ENCODE results near the gene OTUD3.
"Not testable (repeated sequence)": the region's sequence is repeated elsewhere in the genome, so short reads cannot be mapped to it uniquely, and the experiment has no call there.

OTUD3 gene

DNA sequence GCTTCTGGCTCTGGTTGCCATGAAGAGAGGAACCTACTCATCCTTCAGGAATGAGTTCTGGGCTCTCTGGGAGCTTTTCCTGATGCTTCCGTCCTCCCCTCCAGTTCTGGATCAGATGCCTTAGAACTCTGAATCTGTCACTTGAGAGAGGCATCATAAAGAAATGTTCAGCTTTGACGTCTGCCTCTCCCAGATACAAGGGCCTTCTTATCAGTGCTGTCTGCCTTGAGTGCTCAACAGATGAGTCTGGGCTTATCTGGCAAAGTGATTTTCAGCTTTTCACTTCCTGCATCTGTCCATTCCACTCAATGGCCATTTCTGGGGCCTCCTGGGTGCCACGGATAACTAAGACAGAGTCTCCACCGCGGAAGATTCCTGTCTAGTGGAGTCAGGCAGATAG, 12.3 kb upstream of the OTUD3 start:
- no peak for DNase-seq

DNA sequence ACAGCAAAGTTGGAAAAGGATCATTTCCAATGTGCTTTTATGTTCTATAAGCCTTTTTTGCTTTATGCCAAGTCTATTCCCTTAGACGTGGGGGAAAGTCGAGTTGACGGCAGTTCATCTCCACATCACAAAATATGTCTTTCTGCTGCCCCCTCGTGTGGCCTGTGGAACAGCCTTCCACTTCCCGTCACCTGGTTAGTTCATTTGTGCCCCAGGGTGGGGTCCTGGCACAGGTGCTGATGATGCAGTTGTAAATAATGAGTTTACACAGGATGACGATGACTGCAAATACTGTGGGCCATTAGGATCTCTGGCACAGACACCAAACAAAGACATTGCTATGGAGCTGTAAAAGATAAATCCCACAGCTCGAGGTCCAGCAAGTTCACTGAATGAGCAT, 10.0 kb upstream of the OTUD3 start:
- peak; percentile 76 for DNase-seq

DNA sequence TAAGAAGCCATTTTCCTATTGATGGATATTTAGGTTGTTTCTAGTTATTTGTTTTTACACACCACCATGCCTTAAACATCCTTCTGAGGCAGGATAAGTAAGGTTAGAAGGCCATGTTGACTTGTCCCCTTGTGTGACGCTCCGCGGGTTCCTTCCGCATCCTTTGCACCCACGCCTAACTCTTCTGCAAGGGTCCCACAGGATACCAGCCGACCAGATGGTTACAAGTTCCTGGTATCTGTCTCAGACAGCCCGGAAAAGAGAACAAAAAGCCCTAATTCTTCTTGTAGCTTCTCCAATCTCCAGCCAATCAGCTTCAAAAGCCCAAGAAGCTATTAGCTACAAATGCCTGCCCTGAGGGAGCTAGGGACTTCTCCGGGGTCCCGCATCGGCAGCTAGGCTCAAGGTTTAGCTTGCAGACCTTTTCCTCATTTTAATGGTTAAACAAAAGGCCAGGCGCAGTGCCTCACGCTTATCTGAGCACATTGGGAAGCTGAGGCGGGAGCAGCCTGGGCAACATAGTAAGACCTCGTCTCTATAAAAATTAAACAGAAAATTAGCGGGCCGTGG, 4.9 kb upstream of the OTUD3 start:
- no peak for DNase-seq

DNA sequence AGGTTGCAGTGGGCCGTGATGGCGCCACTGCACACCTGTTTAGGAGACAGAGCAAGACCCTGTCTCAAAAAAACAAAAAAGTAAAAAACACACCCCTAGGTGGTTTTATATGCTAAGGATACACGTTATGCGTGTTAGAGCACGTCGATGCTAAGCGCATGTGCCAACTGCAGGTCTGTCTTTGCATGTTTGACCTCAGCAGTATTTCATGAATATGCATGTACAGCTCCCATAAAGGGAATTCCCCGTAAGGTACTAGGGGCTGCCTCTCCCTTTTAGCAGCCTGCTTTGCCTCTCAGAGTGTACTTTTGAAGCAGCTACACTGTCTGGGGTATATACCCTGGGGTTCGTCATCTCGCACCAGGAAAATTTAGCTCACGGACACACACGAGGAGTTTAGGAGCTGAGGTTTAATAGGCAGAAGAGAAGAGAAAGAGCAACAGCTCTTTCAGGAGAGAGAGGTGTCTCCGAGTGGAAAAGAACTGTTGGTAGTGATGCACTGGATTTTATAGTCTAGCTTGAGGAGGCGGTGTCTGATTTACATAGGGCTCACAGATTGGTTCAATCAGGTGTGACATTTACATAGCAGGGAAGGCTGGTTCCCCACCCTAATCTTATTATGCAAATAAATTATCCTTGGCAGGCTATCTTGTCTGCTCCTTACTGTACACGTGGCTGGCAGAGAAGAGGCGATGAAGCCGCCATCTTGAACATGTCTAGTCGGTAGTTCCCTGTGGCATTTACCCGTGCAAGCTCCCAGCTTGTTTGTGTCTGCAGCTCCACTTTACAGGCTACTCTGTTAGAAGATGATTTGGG, 4.2 kb upstream of the OTUD3 start:
- no peak for DNase-seq

DNA sequence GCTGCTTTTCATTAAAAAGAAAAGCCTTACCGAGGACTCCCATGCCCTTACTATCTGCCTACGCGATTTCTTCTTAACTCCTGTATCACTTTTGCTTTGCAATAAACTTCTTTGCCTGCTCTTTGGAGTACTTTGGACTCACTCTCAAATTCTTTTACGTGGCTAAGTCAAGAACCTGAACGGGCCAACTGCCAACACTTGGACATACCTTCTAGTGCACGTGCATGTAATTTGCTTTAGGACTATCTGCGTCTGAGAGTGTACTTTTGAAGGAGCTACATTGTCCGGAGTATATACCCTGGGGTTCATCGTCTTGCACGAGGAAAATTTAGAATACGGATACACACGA, 3.6 kb upstream of the OTUD3 start:
- no peak for DNase-seq

DNA sequence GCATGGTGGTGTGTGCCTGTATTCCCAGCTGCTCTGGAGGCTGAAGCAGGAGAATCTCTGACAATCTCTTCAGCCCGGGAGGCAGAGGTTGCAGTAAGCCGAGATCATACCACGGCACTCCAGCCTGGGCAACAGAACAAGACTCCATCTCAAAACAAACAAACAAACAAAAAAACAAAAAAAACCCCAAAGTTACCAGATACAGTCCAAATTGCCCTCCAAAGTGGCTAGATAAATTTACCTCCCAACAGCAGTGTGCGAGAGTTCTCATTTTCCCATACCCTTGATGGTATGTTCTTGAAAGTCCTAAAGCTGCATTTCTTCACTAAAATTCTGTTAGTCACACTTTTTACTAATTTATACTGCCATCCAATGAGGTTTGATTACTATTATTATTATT, 3.0 kb upstream of the OTUD3 start:
- DNase-seq: no peak

DNA sequence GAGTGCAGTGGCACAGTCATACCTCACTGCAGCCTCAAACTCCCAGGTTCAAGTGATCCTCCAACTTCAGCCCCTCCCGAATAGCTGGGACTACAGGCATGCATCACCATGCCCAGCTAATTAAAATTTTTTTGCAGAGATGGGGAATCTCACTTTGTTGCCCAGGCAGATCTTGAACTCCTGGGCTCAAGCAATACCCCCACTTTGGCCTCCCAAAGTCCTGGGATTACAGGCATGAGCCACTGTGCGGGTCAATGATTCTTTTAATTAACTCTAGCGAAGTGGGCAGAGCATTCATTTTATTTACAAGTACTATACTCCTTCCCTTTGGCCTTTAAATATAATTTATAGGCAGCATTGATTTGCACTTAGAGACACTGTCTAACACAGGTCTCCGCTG, 2.5 kb upstream of the OTUD3 start:
- no peak for DNase-seq

DNA sequence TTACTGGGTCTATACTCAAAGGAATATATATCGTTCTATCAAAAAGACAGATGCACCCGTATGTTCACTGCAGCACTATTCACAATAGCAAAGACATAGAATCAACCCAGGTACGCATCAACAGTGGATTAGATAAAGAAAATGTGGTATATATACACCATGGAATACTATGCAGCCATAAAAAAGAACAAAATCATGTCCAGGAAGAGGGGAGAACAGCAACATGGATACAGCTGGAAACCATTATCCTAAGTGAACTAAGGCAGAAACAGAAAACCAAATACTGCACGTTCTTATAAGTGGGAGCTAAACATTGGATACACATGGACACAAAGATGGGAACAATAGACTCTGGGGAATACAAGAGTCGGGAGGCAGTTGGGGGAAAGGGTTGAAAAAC, 1.4 kb upstream of the OTUD3 start:
- DNase-seq: not testable (repeated sequence)

DNA sequence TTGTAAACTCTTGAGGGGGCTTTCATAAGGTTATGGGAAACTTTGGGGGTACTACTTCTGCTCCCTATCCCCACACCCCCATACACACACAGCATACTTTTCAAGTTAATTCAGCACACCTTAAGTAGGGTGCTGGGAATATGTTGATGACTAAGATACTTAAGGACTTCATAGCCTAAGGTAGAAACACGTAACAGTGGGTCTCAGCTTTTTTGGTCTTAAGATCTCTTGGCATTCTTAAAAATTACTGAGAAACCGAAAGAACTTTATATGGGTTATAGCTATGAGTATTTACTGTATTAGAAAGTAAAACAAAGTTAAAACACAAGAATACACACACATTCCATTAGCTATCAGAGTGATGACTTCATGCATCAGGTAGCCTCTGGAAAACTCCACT, 2.1 kb downstream of the OTUD3 start:
- no peak for DNase-seq

DNA sequence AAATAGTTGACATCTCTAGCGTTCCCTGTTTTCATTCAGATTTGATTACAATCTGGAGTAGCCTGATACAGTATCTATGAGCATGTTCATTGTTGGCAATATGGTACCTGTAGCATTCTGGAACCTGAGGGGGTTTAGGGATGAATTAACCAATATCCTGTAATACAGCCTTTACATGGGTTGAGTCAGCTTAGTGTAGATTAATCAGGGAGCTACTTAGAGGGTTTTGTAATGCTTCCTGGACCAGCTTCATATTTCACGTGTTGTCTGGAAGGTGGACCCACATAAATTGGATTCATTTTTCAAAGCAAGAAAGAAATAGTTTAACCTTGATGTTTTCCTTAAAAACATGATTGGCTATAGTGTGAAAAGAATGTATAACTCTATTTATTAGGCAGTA, 3.6 kb downstream of the OTUD3 start:
- DNase-seq: no peak

DNA sequence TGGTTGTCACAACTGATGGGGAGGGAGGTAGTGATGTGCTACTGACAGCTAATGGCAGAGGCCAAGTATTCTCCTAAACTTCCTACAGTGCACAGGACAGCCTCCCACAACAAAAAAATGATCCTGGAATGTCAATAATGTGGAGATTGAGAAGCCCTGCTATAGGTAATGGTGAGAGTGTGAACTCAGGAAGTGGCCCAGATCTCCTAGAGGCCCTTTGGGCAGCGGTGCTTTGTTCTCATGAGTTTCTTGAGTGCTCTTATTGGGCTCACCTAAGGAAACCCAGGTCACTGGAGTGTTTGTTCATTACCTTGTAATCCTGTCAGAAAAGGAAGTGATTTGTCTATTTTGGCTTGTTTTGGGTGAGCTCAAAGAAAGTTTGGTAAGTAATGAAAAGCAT, 5.9 kb downstream of the OTUD3 start:
- no peak for DNase-seq

DNA sequence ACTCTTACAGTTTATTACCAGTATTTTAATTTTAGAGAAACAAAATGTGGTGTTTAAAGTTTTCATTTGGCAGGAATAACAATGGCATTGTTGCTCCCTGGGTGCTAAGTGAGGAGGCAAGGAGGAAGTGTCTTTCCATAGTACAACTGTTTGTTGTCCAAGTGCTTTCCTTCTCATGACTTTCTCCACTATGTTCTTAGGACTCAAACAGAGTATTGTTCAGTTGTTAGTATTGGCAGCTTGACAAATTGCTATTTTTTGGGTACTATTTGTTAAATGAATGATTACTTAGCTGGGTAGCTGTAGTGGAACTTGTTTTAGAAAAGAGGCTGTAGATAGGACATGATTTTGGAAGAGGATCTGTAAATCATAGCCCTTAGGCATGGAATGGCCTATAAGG, 7.5 kb downstream of the OTUD3 start:
- DNase-seq: no peak

DNA sequence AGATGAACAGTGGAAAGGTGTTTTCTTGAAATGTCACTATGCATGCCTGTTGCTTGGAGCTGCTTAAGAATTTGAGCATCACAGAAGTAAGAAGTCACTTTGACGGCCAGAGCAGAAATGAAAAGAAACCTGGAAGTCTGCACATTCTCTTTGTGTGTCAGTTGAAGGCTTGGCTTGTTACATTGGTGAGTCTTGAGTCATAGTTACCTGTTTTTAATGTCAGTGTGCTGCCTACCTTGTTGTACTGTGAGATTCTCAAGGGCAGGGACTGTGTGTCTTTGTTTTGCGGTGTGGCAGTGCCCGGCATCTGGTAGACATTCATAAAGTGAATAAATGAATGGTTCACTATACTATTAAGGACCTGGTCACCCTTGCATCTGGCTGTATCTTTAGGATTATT, 9.9 kb downstream of the OTUD3 start:
- DNase-seq: no peak

DNA sequence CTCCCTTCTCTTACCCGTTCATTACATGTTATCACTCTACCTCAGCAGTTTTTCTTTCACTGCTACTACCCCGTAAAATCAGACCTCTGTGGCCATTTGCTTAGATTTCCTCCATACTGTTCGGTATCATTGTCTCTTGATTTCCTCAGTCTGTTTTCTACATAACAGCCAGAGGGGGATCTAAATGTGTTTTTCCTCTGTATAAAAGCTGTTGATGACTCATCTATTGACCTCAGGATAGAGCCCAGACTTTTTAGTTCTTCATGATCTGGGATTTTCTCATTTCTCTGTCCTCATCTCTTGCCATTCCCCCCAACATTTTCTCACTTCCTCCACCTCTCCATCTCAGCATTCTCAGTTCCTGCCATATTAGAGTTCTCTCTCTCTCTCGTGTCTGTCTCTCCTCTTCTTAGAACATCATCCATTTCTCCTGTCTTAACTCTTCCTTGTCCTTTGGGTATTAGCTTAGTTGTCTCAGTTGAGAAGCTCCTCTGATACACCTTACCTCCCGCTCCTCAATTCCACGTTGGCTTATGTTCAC, 10.5 kb downstream of the OTUD3 start:
- DNase-seq: no peak

DNA sequence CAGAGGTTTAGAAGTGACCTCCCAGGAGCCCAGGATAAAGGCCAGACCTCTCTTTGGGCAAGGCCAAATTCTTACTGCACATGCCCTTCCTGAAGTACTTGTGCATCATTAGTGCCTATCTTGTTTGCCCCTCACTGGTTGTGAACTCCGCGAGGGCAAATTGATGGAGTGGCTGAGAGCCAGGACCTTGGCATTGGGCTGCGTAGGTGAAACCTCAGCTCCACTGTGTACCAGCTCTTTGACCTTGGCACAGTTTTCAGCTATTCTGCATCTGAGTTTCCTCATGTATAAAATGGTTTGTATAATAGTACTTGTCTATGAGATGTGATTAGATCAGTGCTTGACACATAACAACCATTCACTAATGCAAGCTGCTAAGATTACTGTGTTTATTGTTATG, 11.5 kb downstream of the OTUD3 start:
- DNase-seq: no peak

DNA sequence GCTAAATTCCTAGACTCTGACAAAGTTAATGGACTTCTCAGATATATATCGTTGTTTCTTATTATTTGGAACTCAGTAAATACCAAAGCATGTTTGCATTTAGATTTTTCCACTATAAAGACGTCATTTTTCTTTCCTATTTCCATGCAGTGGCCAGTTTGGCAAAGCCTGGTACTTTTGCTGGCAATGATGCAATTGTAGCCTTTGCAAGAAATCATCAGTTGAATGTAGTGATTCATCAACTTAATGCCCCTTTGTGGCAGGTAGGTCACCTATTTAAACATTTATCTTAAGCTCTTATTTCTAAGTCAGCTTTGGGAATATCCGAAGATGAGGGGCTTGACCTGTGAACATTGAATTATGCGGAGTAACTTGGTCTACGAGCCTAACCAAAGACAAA, 12.0 kb downstream of the OTUD3 start:
- DNase-seq: no peak

DNA sequence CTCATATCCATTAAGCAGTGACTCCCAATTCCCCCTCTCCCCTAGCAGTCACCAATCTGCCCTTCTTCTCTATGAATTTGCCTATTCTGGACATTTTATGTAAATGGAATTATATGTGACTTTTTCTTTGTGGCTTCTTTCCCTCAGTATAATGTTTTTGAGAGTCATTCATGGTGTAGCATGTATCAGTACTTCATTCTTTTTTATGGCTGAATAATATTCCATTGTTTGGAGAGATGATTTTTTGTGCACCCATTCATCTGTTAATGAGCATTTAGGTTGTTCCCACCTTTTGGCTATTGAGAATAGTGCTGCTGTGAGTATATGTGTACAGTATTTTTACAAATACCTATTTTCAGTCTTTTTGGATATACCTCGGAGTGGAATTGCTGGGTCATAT, 19.5 kb downstream of the OTUD3 start:
- DNase-seq: no peak

DNA sequence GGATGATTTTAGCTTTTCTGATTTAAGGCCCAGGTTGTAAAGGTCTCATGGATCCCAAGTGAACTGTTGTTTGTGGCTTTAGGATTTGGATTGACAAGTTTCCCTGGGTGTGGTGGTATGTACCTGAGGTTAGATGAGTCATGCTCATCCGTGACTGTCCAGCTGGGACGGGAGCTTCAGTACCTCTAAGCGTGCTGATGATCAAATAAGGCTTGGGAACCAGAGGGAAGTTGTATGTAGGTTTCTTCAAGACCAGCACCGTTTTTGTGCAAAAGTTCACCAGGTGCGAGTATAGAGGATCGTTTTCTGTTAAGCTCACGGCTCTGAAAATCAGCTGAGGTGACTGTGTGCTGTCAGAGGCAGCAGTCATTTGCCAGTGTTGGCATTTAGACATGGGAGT, 21.4 kb downstream of the OTUD3 start:
- DNase-seq: no peak

DNA sequence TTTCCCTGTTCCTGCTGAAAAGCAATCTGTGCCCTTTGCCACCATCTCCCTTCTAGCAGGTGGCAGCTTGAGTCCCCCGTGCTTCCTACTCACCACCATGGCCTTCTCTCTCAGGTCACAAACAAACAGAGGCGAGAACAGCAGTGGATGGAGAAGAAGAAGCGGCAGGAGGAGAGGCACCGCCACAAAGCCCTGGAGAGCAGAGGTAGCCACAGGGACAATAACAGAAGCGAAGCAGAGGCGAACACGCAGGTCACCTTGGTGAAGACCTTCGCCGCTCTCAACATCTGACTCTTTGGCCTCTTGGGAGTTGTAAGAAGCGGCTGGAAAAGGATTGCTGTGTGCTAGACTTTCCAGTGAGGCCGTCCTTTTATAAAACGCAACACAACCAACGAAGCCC, 25.3 kb downstream of the OTUD3 start:
- DNase-seq: no peak

DNA sequence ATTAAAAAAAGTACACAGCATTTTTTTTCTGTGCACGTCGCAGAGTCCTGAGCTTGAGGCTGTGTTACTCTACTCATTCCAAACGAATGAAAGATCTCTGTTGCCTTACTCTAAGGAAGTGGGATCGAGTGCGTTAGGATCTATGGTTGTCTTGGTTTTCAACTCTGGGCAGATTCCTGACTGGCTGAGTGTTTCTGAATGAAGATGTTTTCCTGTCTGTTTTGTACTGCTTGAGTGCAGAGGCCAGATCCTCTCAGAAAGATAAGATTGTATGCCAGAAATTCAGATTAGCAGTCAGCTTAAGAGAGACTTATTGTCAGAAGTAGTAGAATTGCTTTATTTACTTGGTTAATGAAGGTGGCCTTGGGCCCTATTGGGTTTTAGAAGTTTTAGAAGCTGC, 27.2 kb downstream of the OTUD3 start:
- no peak for DNase-seq

DNA sequence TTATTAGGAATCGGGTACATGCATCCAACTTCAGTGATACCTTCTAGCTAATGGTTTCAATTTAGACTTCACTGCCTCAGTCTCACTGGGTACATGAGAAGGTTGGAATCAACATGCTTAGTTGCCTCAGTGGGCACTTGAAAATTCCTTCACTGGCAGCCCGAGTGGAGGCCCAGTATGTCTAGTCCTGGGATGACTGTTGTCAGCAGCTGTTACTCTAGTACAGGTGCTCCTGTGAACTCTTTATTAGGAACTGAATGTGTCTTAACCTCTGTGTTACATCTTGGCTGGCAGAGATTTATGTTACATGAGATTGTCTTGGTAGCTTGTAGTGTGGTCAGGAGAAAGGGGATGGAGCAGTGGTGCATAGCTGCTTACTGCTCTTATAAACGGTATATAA, 27.8 kb downstream of the OTUD3 start:
- DNase-seq: no peak

DNA sequence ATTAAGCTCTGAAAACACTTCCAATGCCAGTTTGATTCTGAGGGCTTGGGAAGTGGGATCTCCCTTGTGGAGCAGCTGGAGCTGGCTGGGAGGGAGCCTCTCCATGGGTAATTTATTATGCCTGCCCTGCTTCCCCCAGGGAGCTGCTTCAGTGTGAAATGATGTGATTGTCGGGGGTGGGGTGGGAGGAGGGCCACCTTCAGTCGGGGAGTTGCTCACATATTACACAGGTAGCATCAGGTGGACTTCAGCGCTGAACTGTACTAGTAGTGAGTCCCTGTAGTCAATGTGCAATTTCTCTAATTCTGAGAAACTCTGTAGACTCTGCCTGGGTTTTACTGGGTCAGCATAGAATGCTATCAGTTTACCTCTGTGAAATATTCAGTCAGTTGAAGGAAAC, 28.5 kb downstream of the OTUD3 start:
- no peak for DNase-seq

DNA sequence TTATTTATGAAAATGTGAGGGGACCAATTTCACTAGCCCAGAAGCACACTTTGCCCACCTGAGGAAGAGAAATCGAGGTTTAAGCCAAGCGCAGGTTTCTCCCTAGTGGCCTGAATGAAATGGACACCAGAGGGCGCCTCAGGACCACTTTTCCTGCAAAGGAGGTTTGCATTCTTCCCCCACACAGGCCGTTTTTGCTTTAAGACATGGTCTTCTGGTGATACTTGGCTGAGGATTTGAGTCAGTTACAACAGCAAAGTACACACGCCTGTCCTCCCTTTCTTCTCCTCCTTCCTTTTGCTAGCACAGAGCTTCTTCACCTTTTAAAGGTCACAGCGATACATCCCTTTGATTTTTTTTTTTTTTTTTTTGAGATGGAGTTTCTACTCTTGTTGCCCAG, 35.9 kb downstream of the OTUD3 start:
- peak; percentile 80 for DNase-seq

DNA sequence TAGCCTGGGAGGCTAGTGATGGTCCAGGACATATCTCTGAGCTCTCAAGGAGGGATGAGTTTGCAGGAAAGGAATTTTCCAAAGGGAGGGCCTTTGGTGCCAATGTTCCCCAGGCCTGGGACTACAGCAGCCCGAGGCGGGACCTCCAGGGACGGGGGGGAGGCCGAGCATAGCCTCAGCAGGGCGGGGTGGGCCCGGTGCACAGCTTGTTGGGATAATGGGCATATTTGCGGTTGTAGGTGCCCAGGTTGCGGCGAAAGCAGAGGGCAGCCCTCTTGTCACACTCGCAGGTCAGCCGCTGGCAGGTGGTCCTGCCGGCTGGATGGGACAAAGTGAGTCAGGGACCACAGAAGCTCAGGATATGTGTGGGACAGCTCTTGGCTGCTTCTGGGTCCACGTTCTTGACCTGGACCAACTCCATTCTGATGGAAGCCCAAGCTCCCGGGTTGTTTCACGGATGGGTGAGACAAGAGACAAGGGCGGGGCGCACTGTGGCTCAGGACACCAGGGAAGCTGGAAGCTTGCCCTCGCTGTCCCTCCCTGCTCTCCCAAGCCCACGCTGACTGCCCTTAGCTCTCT, 38.0 kb downstream of the OTUD3 start:
- no peak for DNase-seq

DNA sequence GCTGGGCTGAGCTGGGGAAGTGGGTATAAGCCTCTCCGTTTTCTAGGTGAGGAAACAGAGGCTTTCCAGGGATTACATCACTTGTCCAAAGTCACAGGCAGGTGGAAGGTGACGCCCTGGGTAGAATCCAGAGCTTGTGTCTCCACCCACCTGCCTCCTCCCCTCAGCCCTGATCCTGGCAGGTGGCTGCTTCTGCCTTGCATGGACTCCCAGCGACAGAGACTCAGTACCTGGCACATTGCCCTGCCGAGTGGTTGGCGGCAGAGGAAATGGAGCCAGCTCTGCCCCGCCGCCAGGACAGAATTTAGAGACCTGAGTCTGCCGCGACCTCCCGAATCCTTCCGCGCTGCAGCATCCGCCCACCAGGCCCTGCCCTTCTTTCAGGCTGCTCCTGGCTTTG, 39.1 kb downstream of the OTUD3 start:
- peak; percentile 87 for DNase-seq

All from NCI-H1105 (cell line).